Effector memory CD4-positive, alpha-beta T cell (primary cell): ENCODE results near the gene MYMK.

ENCODE experiments used
- DNase-seq, 3 donors: peaks; one replicate each; pipeline ENCODE4 v3.0.0-alpha.2; 2020
- H3K27ac ChIP-seq: 2 replicates; pipeline ENCODE4 v1.7.0; 2013; ENCODE audit warnings: mild to moderate bottlenecking, low read length, moderate library complexity; ENCODE audit not compliant: insufficient read depth, poor library complexity, severe bottlenecking
- H3K27me3 ChIP-seq: replicated peaks from 2 replicates; pipeline ENCODE4 v1.7.0; 2013; ENCODE audit warnings: mild to moderate bottlenecking, low read length; ENCODE audit not compliant: insufficient read depth, control insufficient read depth, poor library complexity, severe bottlenecking
- H3K36me3 ChIP-seq: 2 replicates; pipeline ENCODE4 v1.7.0; 2013; ENCODE audit warnings: mild to moderate bottlenecking, low read length, moderate library complexity; ENCODE audit not compliant: control insufficient read depth, insufficient read depth
- H3K4me1 ChIP-seq: 2 replicates; pipeline ENCODE4 v1.7.0; 2013; ENCODE audit warnings: low read length, mild to moderate bottlenecking; ENCODE audit not compliant: control insufficient read depth, insufficient read depth, poor library complexity, severe bottlenecking
- H3K4me3 ChIP-seq: 2 replicates; pipeline ENCODE4 v1.7.0; 2013; ENCODE audit warnings: low read length, low read depth, mild to moderate bottlenecking; ENCODE audit not compliant: insufficient read depth, poor library complexity, severe bottlenecking
- H3K9me3 ChIP-seq: 2 replicates; pipeline ENCODE4 v1.7.0; 2013; ENCODE audit warnings: mild to moderate bottlenecking, low read length, moderate library complexity; ENCODE audit not compliant: control insufficient read depth

The MYMK gene

GRCh38 chr9:133475292-133476012 is 49.3 kb downstream of the MYMK start:
- Histone ChIP-seq H3K36me3 (no peaks in the 10 kb centered on the region), H3K4me3 (no peak overlapping the region), H3K27me3 (no peaks in the 10 kb centered on the region), H3K4me1 (peaks cover 14% of the 10 kb centered on the region), H3K27ac (no peak overlapping the region), H3K9me3 (no peaks in the 10 kb centered on the region)
- no peak for DNase-seq

- Histone ChIP-seq H3K9me3 (no peaks in the 10 kb centered on the region), H3K4me3 (no peak overlapping the region), H3K27ac (no peak overlapping the region), H3K36me3 (no peaks in the 10 kb centered on the region), H3K4me1 (peaks cover 14% of the 10 kb centered on the region), H3K27me3 (no peaks in the 10 kb centered on the region)
- no peak for DNase-seq
Measured at GRCh38 chr9:133474853-133475252, 49.9 kb downstream of the MYMK start.

- peaks cover 8% of the 10 kb centered on the region for H3K4me1 ChIP-seq
- no peaks in the 10 kb centered on the region for H3K9me3 ChIP-seq
- no peaks in the 10 kb centered on the region for H3K27me3 ChIP-seq
- no peaks in the 10 kb centered on the region for H3K36me3 ChIP-seq
- H3K4me3 ChIP-seq = no peak overlapping the region
- no peak overlapping the region for H3K27ac ChIP-seq
- DNase-seq = no peak
Measured at GRCh38 chr9:133474215-133474614, 50.5 kb downstream of the MYMK start.

- no peaks in the 10 kb centered on the region for H3K36me3 ChIP-seq
Measured at GRCh38 chr9:133473743-133474142, 51.0 kb downstream of the MYMK start.

GRCh38 chr9:133472753-133473378 is 51.9 kb downstream of the MYMK start:
- Histone ChIP-seq H3K4me1 (no peaks in the 10 kb centered on the region), H3K9me3 (no peaks in the 10 kb centered on the region), H3K4me3 (no peak overlapping the region), H3K27ac (no peak overlapping the region), H3K36me3 (no peaks in the 10 kb centered on the region), H3K27me3 (no peaks in the 10 kb centered on the region)
- no peak for DNase-seq

More at GRCh38 chr9:133473743-133474142, 51.0 kb downstream of the MYMK start:
- no peak overlapping the region for H3K27ac ChIP-seq
- no peak for DNase-seq
- H3K27me3 ChIP-seq = no peaks in the 10 kb centered on the region
- H3K4me3 ChIP-seq = no peak overlapping the region
- H3K4me1 ChIP-seq = peaks cover 5% of the 10 kb centered on the region
- H3K9me3 ChIP-seq = no peaks in the 10 kb centered on the region

- Histone ChIP-seq H3K27me3 (no peaks in the 10 kb centered on the region), H3K27ac (no peak overlapping the region), H3K4me3 (no peak overlapping the region), H3K4me1 (no peaks in the 10 kb centered on the region), H3K9me3 (no peaks in the 10 kb centered on the region), H3K36me3 (no peaks in the 10 kb centered on the region)
- DNase-seq = no peak
Measured at GRCh38 chr9:133472277-133472645, 52.5 kb downstream of the MYMK start.

GRCh38 chr9:133471551-133472276 is 53.0 kb downstream of the MYMK start:
- Histone ChIP-seq H3K36me3 (no peaks in the 10 kb centered on the region), H3K27ac (no peak overlapping the region), H3K9me3 (no peaks in the 10 kb centered on the region), H3K4me1 (no peaks in the 10 kb centered on the region), H3K4me3 (no peak overlapping the region), H3K27me3 (no peaks in the 10 kb centered on the region)
- DNase-seq = no peak

GRCh38 chr9:133470988-133471387 is 53.8 kb downstream of the MYMK start:
- Histone ChIP-seq H3K4me1 (no peaks in the 10 kb centered on the region), H3K9me3 (no peaks in the 10 kb centered on the region), H3K4me3 (no peak overlapping the region), H3K36me3 (no peaks in the 10 kb centered on the region), H3K27me3 (no peaks in the 10 kb centered on the region), H3K27ac (no peak overlapping the region)
- no peak for DNase-seq

- Histone ChIP-seq H3K4me1 (no peaks in the 10 kb centered on the region), H3K27ac (no peak overlapping the region), H3K36me3 (no peaks in the 10 kb centered on the region), H3K27me3 (no peaks in the 10 kb centered on the region), H3K4me3 (no peak overlapping the region), H3K9me3 (no peaks in the 10 kb centered on the region)
- DNase-seq = no peak
Measured at GRCh38 chr9:133470427-133470924, 54.3 kb downstream of the MYMK start.
